WTC11 (cell line): Measurements from ENCODE around the gene WASF3. TPM values are rescaled to one million over a fixed set of nuclear protein-coding genes. Genes with fewer than 3 reads are reported as not detected.

Source experiments
- ATAC-seq: fragments of 200-7000 bp; cut with Tn5 transposase; 2 replicates; pipeline ENCODE4 v1.10.0; 2021; ENCODE audit warnings: mild to moderate bottlenecking, moderate library complexity
- CTCF ChIA-PET: fragments of 300-600 bp; sonication (Branson Sonifier 250); formaldehyde crosslinking; loops from one replicate; lab custom pipeline; 2021; ENCODE audit warnings: antibody characterized with exemption; lab: Charles Lee
- POLR2A ChIA-PET: fragments of 350-600 bp; sonication (Branson Sonifier 250); formaldehyde crosslinking; loops from one replicate; lab custom pipeline; 2021; ENCODE audit warnings: antibody characterized with exemption; lab: Charles Lee
- DNase-seq: peaks from one replicate; pipeline ENCODE4 v3.0.0; 2021; ENCODE audit warnings: low spot score
- H3K27ac Mint-ChIP-seq: 2 replicates; pipeline ENCODE4 v1.8.0; 2021; ENCODE audit warnings: mixed read lengths
- H3K27me3 Mint-ChIP-seq: 2 replicates; pipeline ENCODE4 v1.8.0; 2021; ENCODE audit warnings: low read depth, mild to moderate bottlenecking, moderate library complexity, mixed read lengths
- H3K36me3 Mint-ChIP-seq: 2 replicates; pipeline ENCODE4 v1.8.0; 2021; ENCODE audit warnings: mixed read lengths
- H3K4me1 Mint-ChIP-seq: 2 replicates; pipeline ENCODE4 v1.8.0; 2022; ENCODE audit warnings: mixed read lengths
- H3K4me3 Mint-ChIP-seq: 2 replicates; pipeline ENCODE4 v1.8.0; 2021; ENCODE audit warnings: mild to moderate bottlenecking, moderate library complexity, mixed read lengths
- H3K9me3 Mint-ChIP-seq: 2 replicates; pipeline ENCODE4 v1.8.0; 2021; ENCODE audit warnings: mixed read lengths
- ATF1 ChIP-seq: sonication (generic); formaldehyde crosslinking; IDR thresholded peaks from 2 replicates; pipeline ENCODE4 v1.8.1; 2023; ENCODE audit warnings: mild to moderate bottlenecking, moderate library complexity, missing genetic modification reagents
- CREM ChIP-seq: sonication (generic); formaldehyde crosslinking; IDR thresholded peaks from 2 replicates; pipeline ENCODE4 v1.8.1; 2022; ENCODE audit warnings: mild to moderate bottlenecking, missing genetic modification reagents, moderate library complexity
- CTCF ChIP-seq: fragments of 200-600 bp; IDR thresholded peaks from 2 replicates; pipeline ENCODE4 v1.8.0; 2022; ENCODE audit warnings: antibody characterized with exemption
- E2F4 ChIP-seq: sonication (generic); formaldehyde crosslinking; IDR thresholded peaks from 2 replicates; pipeline ENCODE4 v1.8.1; 2022; ENCODE audit warnings: low read depth, mild to moderate bottlenecking, moderate library complexity, missing genetic modification reagents, borderline replicate concordance
- EMX1 ChIP-seq: fragments of 250-450 bp; sonication (Bioruptor Pico); IDR thresholded peaks from 2 replicates; pipeline ENCODE4 v1.8.0; 2021; ENCODE audit warnings: mild to moderate bottlenecking
- ERG ChIP-seq: fragments of 250-450 bp; sonication (Bioruptor Pico); IDR thresholded peaks from 2 replicates; pipeline ENCODE4 v1.8.0; 2021; ENCODE audit warnings: mild to moderate bottlenecking
- FOXP4 ChIP-seq: sonication (generic); formaldehyde crosslinking; IDR thresholded peaks from 2 replicates; pipeline ENCODE4 v1.8.0; 2022; ENCODE audit warnings: mild to moderate bottlenecking, missing genetic modification reagents
- GTF2I ChIP-seq: fragments of 250-450 bp; sonication (Bioruptor Pico); conservative IDR thresholded peaks from 2 replicates; pipeline ENCODE4 v1.4.0; 2021; ENCODE audit warnings: mild to moderate bottlenecking
- IRF1 ChIP-seq: sonication (generic); formaldehyde crosslinking; IDR thresholded peaks from 2 replicates; pipeline ENCODE4 v1.8.0; 2023; ENCODE audit warnings: missing genetic modification reagents
- JAZF1 ChIP-seq: fragments of 250-450 bp; sonication (Bioruptor Pico); IDR thresholded peaks from 2 replicates; pipeline ENCODE4 v1.9.0; 2021; ENCODE audit warnings: moderate library complexity, mild to moderate bottlenecking, inconsistent platforms
- MXD4 ChIP-seq: fragments of 250-450 bp; sonication (Bioruptor Pico); IDR thresholded peaks from 2 replicates; pipeline ENCODE4 v1.8.0; 2021; ENCODE audit warnings: mild to moderate bottlenecking, moderate library complexity, borderline replicate concordance
- MYBL2 ChIP-seq: sonication (generic); formaldehyde crosslinking; IDR thresholded peaks from 2 replicates; pipeline ENCODE4 v1.8.1; 2023; ENCODE audit warnings: mild to moderate bottlenecking, moderate library complexity, missing genetic modification reagents
- NR2C2 ChIP-seq: sonication (generic); formaldehyde crosslinking; IDR thresholded peaks from 2 replicates; pipeline ENCODE4 v1.8.0; 2022; ENCODE audit warnings: mild to moderate bottlenecking, missing genetic modification reagents
- PREB ChIP-seq: sonication (generic); formaldehyde crosslinking; IDR thresholded peaks from 2 replicates; pipeline ENCODE4 v1.8.1; 2022; ENCODE audit warnings: mild to moderate bottlenecking, missing genetic modification reagents, moderate library complexity, borderline replicate concordance
- RELA ChIP-seq: sonication (generic); formaldehyde crosslinking; IDR thresholded peaks from 2 replicates; pipeline ENCODE4 v1.8.1; 2022; ENCODE audit warnings: missing genetic modification reagents, mild to moderate bottlenecking, borderline replicate concordance
- SMAD3 ChIP-seq: sonication (generic); formaldehyde crosslinking; IDR thresholded peaks from 2 replicates; pipeline ENCODE4 v1.8.0; 2022; ENCODE audit warnings: missing genetic modification reagents, mild to moderate bottlenecking, borderline replicate concordance
- SP1 ChIP-seq: sonication (generic); formaldehyde crosslinking; conservative IDR thresholded peaks from 2 replicates; pipeline ENCODE4 v1.8.1; 2022; ENCODE audit warnings: missing genetic modification reagents
- USF1 ChIP-seq: sonication (generic); formaldehyde crosslinking; IDR thresholded peaks from 2 replicates; pipeline ENCODE4 v1.8.0; 2022; ENCODE audit warnings: mild to moderate bottlenecking, missing genetic modification reagents
- ZNF138 ChIP-seq: sonication (generic); formaldehyde crosslinking; conservative IDR thresholded peaks from 2 replicates; pipeline ENCODE4 v1.8.1; 2022; ENCODE audit warnings: mild to moderate bottlenecking, moderate library complexity, missing genetic modification reagents
- ZNF232 ChIP-seq: sonication (generic); formaldehyde crosslinking; IDR thresholded peaks from 2 replicates; pipeline ENCODE4 v1.8.0; 2022; ENCODE audit warnings: mild to moderate bottlenecking, missing genetic modification reagents
- ZNF317 ChIP-seq: sonication (generic); formaldehyde crosslinking; IDR thresholded peaks from 2 replicates; pipeline ENCODE4 v1.8.1; 2023; ENCODE audit warnings: low read depth, mild to moderate bottlenecking, moderate library complexity, missing genetic modification reagents, borderline replicate concordance
- total RNA-seq: library from RNA; stranded (reverse); gene quantifications from 3 replicates; pipeline ENCODE4 v1.2.3, GENCODE V29; 2021

WASF3 gene
- total RNA-seq, 1 experiment from 2014 or later, result 26.8 TPM

GRCh38 chr13:26624572-26624971, 67.1 kb downstream of the WASF3 start:
- TF ChIP-seq USF1, result no peak
- no peak for TF ChIP-seq CREM
- no peak for TF ChIP-seq SP1 (CRISPR knock-in tag)
- TF ChIP-seq ATF1, result no peak
- no peak for TF ChIP-seq NR2C2 (CRISPR knock-in tag)
- TF ChIP-seq ZNF317, result peak; percentile 96
- TF ChIP-seq ERG, result no peak
- no peak for TF ChIP-seq IRF1
- TF ChIP-seq RELA (CRISPR knock-in tag), result no peak
- ChIA-PET CTCF (no interaction called here), POLR2A (no interaction called here)
- H3K27ac Mint-ChIP-seq, result no peak overlapping the region
- peaks cover 15% of the 10 kb centered on the region for H3K4me1 Mint-ChIP-seq
- H3K4me3 Mint-ChIP-seq, result no peak overlapping the region
- peaks cover 31% of the 10 kb centered on the region for H3K36me3 Mint-ChIP-seq
- H3K9me3 Mint-ChIP-seq, result peaks cover 18% of the 10 kb centered on the region
- no peak for ATAC-seq
- H3K27me3 Mint-ChIP-seq, result no peaks in the 10 kb centered on the region
- DNase-seq, result no peak

GRCh38 chr13:26626271-26626670, 68.8 kb downstream of the WASF3 start:
- POLR2A ChIA-PET, result no interaction called here
- H3K27ac Mint-ChIP-seq, result no peak overlapping the region
- no peak overlapping the region for H3K4me3 Mint-ChIP-seq
- peaks cover 24% of the 10 kb centered on the region for H3K9me3 Mint-ChIP-seq
- DNase-seq (no peak), ATAC-seq (no peak)
- peaks cover 31% of the 10 kb centered on the region for H3K36me3 Mint-ChIP-seq
- TF ChIP-seq MYBL2 (CRISPR knock-in tag), result no peak
- no peak for TF ChIP-seq MXD4
- TF ChIP-seq CREM, result no peak
- TF ChIP-seq SP1 (CRISPR knock-in tag), result no peak
- TF ChIP-seq ZNF138 (CRISPR knock-in tag), result no peak
- no peak for TF ChIP-seq CTCF
- no peak for TF ChIP-seq FOXP4 (CRISPR knock-in tag)
- no peak for TF ChIP-seq GTF2I
- TF ChIP-seq JAZF1 (CRISPR knock-in tag), result no peak
- TF ChIP-seq PREB (CRISPR knock-in tag), result no peak
- no peak for TF ChIP-seq E2F4 (CRISPR knock-in tag)
- no peak for TF ChIP-seq EMX1
- TF ChIP-seq SMAD3, result no peak
- no peak for TF ChIP-seq ZNF232 (CRISPR knock-in tag)
- H3K27me3 Mint-ChIP-seq, result no peaks in the 10 kb centered on the region
- CTCF ChIA-PET, result no interaction called here
- peaks cover 15% of the 10 kb centered on the region for H3K4me1 Mint-ChIP-seq
